GM12878 (cell line): ENCODE measurements around the gene TXNDC16. TPM values are rescaled to one million over a fixed set of nuclear protein-coding genes. Genes with fewer than 3 reads are reported as not detected.

Experiments
- BMI1 ChIP-seq: fragments of 450-650 bp; IDR thresholded peaks from 2 replicates; pipeline ENCODE4 v1.6.1; 2016; ENCODE audit warnings: mild to moderate bottlenecking, moderate library complexity, borderline replicate concordance
- DPF2 ChIP-seq: fragments of 450-650 bp; IDR thresholded peaks from 2 replicates; pipeline ENCODE4 v1.6.1; 2017; ENCODE audit warnings: mild to moderate bottlenecking
- EGR1 ChIP-seq, 2 experiments: IDR thresholded peaks; 1 replicate in 1 of 2; 2 replicates in 1 of 2; pipeline ENCODE4 v1.6.1; 2011 to 2012; ENCODE audit warnings: low read depth in 2 of 2, low read length in 2 of 2, borderline replicate concordance in 1 of 2, mild to moderate bottlenecking in 1 of 2, moderate library complexity in 1 of 2
- IRF3 ChIP-seq: fragments of 450-650 bp; IDR thresholded peaks from 2 replicates; pipeline ENCODE4 v1.6.1; 2014; ENCODE audit warnings: mild to moderate bottlenecking
- MAX ChIP-seq: IDR thresholded peaks from 2 replicates; pipeline ENCODE4 v1.6.1; 2012; ENCODE audit warnings: low read depth, low read length, improper control_type of control experiment
- MEF2A ChIP-seq: IDR thresholded peaks from 2 replicates; pipeline ENCODE4 v1.6.1; 2011; ENCODE audit warnings: low read depth, mild to moderate bottlenecking, low read length, moderate library complexity; ENCODE audit not compliant: insufficient read depth
- NBN ChIP-seq: fragments of 450-650 bp; IDR thresholded peaks from 2 replicates; pipeline ENCODE4 v1.6.1; 2016
- NFYA ChIP-seq: IDR thresholded peaks from 2 replicates; pipeline ENCODE4 v1.6.1; 2011; ENCODE audit warnings: low read depth, mild to moderate bottlenecking, low read length, improper control_type of control experiment, borderline replicate concordance
- RELA ChIP-seq: fragments of 450-650 bp; IDR thresholded peaks from 2 replicates; pipeline ENCODE4 v1.8.0; 2014; ENCODE audit warnings: borderline replicate concordance; ENCODE audit not compliant: partially characterized antibody
- SIN3A ChIP-seq: IDR thresholded peaks from 2 replicates; pipeline ENCODE4 v1.6.1; 2012; ENCODE audit warnings: low read depth, low read length, improper control_type of control experiment
- SMARCA5 ChIP-seq: fragments of 450-650 bp; IDR thresholded peaks from 2 replicates; pipeline ENCODE4 v1.6.1; 2017; ENCODE audit warnings: mild to moderate bottlenecking
- SRF ChIP-seq, 2 experiments: IDR thresholded peaks; 2 replicates each; pipeline ENCODE4 v1.6.1; 2011; ENCODE audit warnings: low read depth in 2 of 2, low read length in 2 of 2, mild to moderate bottlenecking in 1 of 2, moderate library complexity in 1 of 2
- USF2 ChIP-seq: IDR thresholded peaks from 2 replicates; pipeline ENCODE4 v1.6.1; 2011; ENCODE audit warnings: low read depth, low read length, improper control_type of control experiment, borderline replicate concordance
- WRNIP1 ChIP-seq: IDR thresholded peaks from 2 replicates; pipeline ENCODE4 v1.6.1; 2011; ENCODE audit warnings: low read depth, low read length, improper control_type of control experiment, borderline replicate concordance
- ZBED1 ChIP-seq: IDR thresholded peaks from 2 replicates; pipeline ENCODE4 v1.6.1; 2016; ENCODE audit warnings: borderline replicate concordance
- ZSCAN29 ChIP-seq: fragments of 450-650 bp; IDR thresholded peaks from 2 replicates; pipeline ENCODE4 v1.6.1; 2017; ENCODE audit warnings: mild to moderate bottlenecking, moderate library complexity
- polyA plus RNA-seq, 11 experiments: library from polyadenylated mRNA; depleted of rRNA in 4 of 11; unstranded in 6 of 11; stranded (reverse) in 5 of 11; fragments of >200 nt; fragmentation: Nextera tagmentation in 4 of 11; fragmentation: Illumina TruSeq in 1 of 11; extraction: Ambion mirVana in 4 of 11; extraction: Trizol in 1 of 11; gene quantifications; 1 replicate in 1 of 11; 2 replicates in 10 of 11; pipeline versions ENCODE4 v1.2.1 to v1.2.3, GENCODE V29; 2011 to 2016; ENCODE audit warnings: inconsistent platforms in 2 of 11, missing spikeins in 2 of 11, low read depth in 1 of 11
- total RNA-seq, 4 experiments: library from RNA; depleted of rRNA in 3 of 4; stranded (reverse); fragments of >200 nt in 3 of 4; fragmentation: Illumina TruSeq in 1 of 4; extraction: Trizol in 1 of 4; gene quantifications; 2 replicates each; pipeline versions ENCODE4 v1.2.1 to v1.2.3, GENCODE V29; 2013 to 2021

TXNDC16 gene
- total and polyA plus RNA-seq, 10 of the 15 experiments (the other 5 are each of a cell fraction or from before 2014, with no cell fraction given): 1.2 to 7.9 (median 5.5) TPM

- TF ChIP-seq NFYA (peak; percentile 71), DPF2 (peak; percentile 86), SMARCA5 (no peak; the same call in 1 of the 2 replicates), SRF (IDR thresholded peaks at IDR 0.05; ENCODE audit: low read depth in 2 of 2, low read length in 2 of 2) (no peak), ZBED1 (no peak), MAX (peak; percentile 78; the same call in 1 of the 2 replicates), USF2 (peak; percentile 48), NBN (0 out of 2 replicates have a peak, but pooled peaks have one; percentile 29), BMI1 (no peak), WRNIP1 (no peak), MEF2A (no peak), EGR1 (IDR thresholded peaks at IDR 0.05; ENCODE audit: borderline replicate concordance in 1 of 2, low read depth in 2 of 2, low read length in 2 of 2) (no peak), SIN3A (peak; percentile 96; the same call in 1 of the 2 replicates), IRF3 (peak; percentile 89), ZSCAN29 (no peak), RELA (no peak)
These were observed at the start of gene TXNDC16, which contains the start of gene GPR137C (continued) for GRCh38 chr14:52552063-52552988.
